GM18499 (cell line): Measurements from ENCODE around the gene PALD1.
"Not testable (repeated sequence)": the region's sequence is repeated elsewhere in the genome, so short reads cannot be mapped to it uniquely, and the experiment has no call there.

Source experiments
- ATAC-seq: cut with Tn5 transposase; IDR thresholded peaks from one replicate; pipeline ENCODE4 v1.9.1; 2021; ENCODE audit warnings: moderate number of reproducible peaks; ENCODE audit not compliant: insufficient read depth, unreplicated experiment

The PALD1 gene

GRCh38 chr10:70597856-70598815 is 119.6 kb downstream of the PALD1 start:
- no peak for ATAC-seq

- no peak for ATAC-seq
Observed at GRCh38 chr10:70598857-70599295, 120.3 kb downstream of the PALD1 start.

- no peak for ATAC-seq
Observed at GRCh38 chr10:70599319-70599718, 120.8 kb downstream of the PALD1 start.

GRCh38 chr10:70599791-70600190 is 121.2 kb downstream of the PALD1 start:
- no peak for ATAC-seq

- ATAC-seq = no peak
Observed at GRCh38 chr10:70600512-70601395, 122.2 kb downstream of the PALD1 start.

- no peak for ATAC-seq
Observed at GRCh38 chr10:70601746-70602145, 123.2 kb downstream of the PALD1 start.

GRCh38 chr10:70602665-70603448 is 124.3 kb downstream of the PALD1 start, which contains the start of gene PRF1:
TSS of gene PRF1 (minus strand) at chr10:70602741. CDS start at chr10:70600902, 1,839 bp downstream.
- no peak for ATAC-seq

GRCh38 chr10:70603449-70603801 is 124.9 kb downstream of the PALD1 start:
- ATAC-seq = no peak

- no peak for ATAC-seq
Observed at GRCh38 chr10:70604106-70604505, 125.5 kb downstream of the PALD1 start.

- no peak for ATAC-seq
Observed at GRCh38 chr10:70605161-70605560, 126.6 kb downstream of the PALD1 start.

GRCh38 chr10:70607936-70608335 is 129.4 kb downstream of the PALD1 start:
- ATAC-seq = no peak

GRCh38 chr10:70613941-70614340 is 135.4 kb downstream of the PALD1 start:
- no peak for ATAC-seq

GRCh38 chr10:70614364-70614763 is 135.8 kb downstream of the PALD1 start:
- not testable (repeated sequence) for ATAC-seq

GRCh38 chr10:70615211-70615610 is 136.6 kb downstream of the PALD1 start:
- ATAC-seq = no peak

GRCh38 chr10:70615784-70616522 is 137.4 kb downstream of the PALD1 start:
- ATAC-seq = no peak

- no peak for ATAC-seq
Observed at GRCh38 chr10:70616761-70617160, 138.2 kb downstream of the PALD1 start.
